Dendritic cell treated with granulocyte-macrophage colony-stimulating factor and Interleukin-4, amounts not matched to agents 40 ng/mL and 50 ng/mL, for 4 days (primary cell): Measurements from ENCODE around the gene ARSI.

Experiments
- H3K27ac Mint-ChIP-seq: one replicate; pipeline ENCODE4 v1.8.0; 2022; ENCODE audit warnings: mild to moderate bottlenecking, mixed read lengths
- H3K27me3 Mint-ChIP-seq: one replicate; pipeline ENCODE4 v1.8.0; 2022; ENCODE audit warnings: mild to moderate bottlenecking, mixed read lengths
- H3K36me3 Mint-ChIP-seq: one replicate; pipeline ENCODE4 v1.8.0; 2022; ENCODE audit warnings: low read depth, mixed read lengths
- H3K4me1 Mint-ChIP-seq: one replicate; pipeline ENCODE4 v1.8.0; 2022; ENCODE audit warnings: low read depth, mixed read lengths
- H3K4me3 Mint-ChIP-seq: one replicate; pipeline ENCODE4 v1.8.0; 2022; ENCODE audit warnings: mild to moderate bottlenecking, moderate library complexity, mixed read lengths
- H3K9me3 Mint-ChIP-seq: one replicate; pipeline ENCODE4 v1.8.0; 2022; ENCODE audit warnings: mixed read lengths
- intact Hi-C: fragments of 100-400 bp; cut with micrococcal nuclease; formaldehyde crosslinking; loops from one replicate; pipeline ENCODE4 v1.15.0; 2022

Gene ARSI

GRCh38 chr5:150288361-150288760 is 14.3 kb downstream of the ARSI start:
- H3K36me3 Mint-ChIP-seq = no peaks in the 10 kb centered on the region
- H3K27ac Mint-ChIP-seq = no peak overlapping the region
- peaks cover 6% of the 10 kb centered on the region for H3K4me1 Mint-ChIP-seq
- intact Hi-C loops = no loop called here
- peaks cover 22% of the 10 kb centered on the region for H3K27me3 Mint-ChIP-seq
- H3K9me3 Mint-ChIP-seq = no peaks in the 10 kb centered on the region
- no peak overlapping the region for H3K4me3 Mint-ChIP-seq

DNA sequence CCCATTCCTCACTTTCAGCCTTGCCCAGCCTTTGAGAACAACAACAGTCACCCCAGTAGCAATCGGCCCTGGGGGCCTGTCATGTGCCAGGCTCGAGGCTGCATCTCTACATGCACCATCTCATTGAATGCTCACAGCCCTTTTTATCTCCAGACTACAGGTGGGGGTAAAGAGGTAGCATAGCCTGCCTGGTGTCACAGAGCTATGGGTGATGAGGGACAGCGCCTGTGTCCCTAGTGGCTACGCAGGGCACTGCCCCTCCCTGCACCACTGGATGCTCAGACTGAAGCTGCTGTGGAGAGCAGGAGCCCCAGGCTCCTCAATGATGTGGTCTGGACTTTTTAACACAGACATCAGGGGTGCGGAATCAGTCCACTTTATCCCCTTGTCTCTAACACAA is 15.9 kb downstream of the ARSI start:
- peaks cover 19% of the 10 kb centered on the region for H3K27me3 Mint-ChIP-seq
- no peak overlapping the region for H3K27ac Mint-ChIP-seq
- no peaks in the 10 kb centered on the region for H3K9me3 Mint-ChIP-seq
- H3K36me3 Mint-ChIP-seq = no peaks in the 10 kb centered on the region
- intact Hi-C loops = no loop called here
- H3K4me1 Mint-ChIP-seq = no peaks in the 10 kb centered on the region
- H3K4me3 Mint-ChIP-seq = no peak overlapping the region

- peaks cover 20% of the 10 kb centered on the region for H3K27me3 Mint-ChIP-seq
- no peaks in the 10 kb centered on the region for H3K9me3 Mint-ChIP-seq
- no peaks in the 10 kb centered on the region for H3K36me3 Mint-ChIP-seq
- no peaks in the 10 kb centered on the region for H3K4me1 Mint-ChIP-seq
- H3K4me3 Mint-ChIP-seq = no peak overlapping the region
- no peak overlapping the region for H3K27ac Mint-ChIP-seq
- intact Hi-C loops = no loop called here
Observed at GRCh38 chr5:150285114-150285513, 17.6 kb downstream of the ARSI start.

GRCh38 chr5:150284311-150284710 is 18.4 kb downstream of the ARSI start:
- peaks cover 12% of the 10 kb centered on the region for H3K27me3 Mint-ChIP-seq
- no peaks in the 10 kb centered on the region for H3K9me3 Mint-ChIP-seq
- H3K36me3 Mint-ChIP-seq = no peaks in the 10 kb centered on the region
- H3K4me1 Mint-ChIP-seq = no peaks in the 10 kb centered on the region
- H3K27ac Mint-ChIP-seq = no peak overlapping the region
- intact Hi-C loops = no loop called here
- no peak overlapping the region for H3K4me3 Mint-ChIP-seq

GRCh38 chr5:150283904-150284303 is 18.8 kb downstream of the ARSI start:
- Mint-ChIP-seq H3K27ac (no peak overlapping the region), H3K4me3 (no peak overlapping the region), H3K4me1 (no peaks in the 10 kb centered on the region), H3K27me3 (peaks cover 10% of the 10 kb centered on the region), H3K9me3 (no peaks in the 10 kb centered on the region), H3K36me3 (no peaks in the 10 kb centered on the region)
- intact Hi-C loops = no loop called here

DNA sequence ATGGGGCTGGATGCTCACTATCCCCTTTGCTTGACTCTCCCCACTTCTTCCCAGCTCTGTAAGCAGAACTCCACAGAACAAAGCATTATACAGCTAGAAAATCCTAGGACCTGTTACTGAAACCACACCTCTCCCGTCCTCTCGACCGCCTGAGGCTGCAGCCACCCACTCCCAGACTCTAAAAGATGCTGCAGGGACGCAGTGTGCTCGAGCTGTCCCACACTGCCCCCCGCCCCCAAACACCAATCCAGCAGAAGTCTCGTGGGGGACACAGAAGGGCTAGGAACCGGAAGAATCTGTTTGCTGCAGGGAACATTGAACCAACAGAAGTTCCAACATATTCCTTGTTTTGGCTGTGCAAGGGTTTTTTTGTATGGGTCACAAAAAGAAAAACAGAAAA is 20.7 kb downstream of the ARSI start:
- Mint-ChIP-seq H3K27me3 (peaks cover 7% of the 10 kb centered on the region), H3K27ac (no peak overlapping the region), H3K4me1 (no peaks in the 10 kb centered on the region), H3K36me3 (no peaks in the 10 kb centered on the region), H3K4me3 (no peak overlapping the region), H3K9me3 (no peaks in the 10 kb centered on the region)
- intact Hi-C loops = no loop called here

DNA sequence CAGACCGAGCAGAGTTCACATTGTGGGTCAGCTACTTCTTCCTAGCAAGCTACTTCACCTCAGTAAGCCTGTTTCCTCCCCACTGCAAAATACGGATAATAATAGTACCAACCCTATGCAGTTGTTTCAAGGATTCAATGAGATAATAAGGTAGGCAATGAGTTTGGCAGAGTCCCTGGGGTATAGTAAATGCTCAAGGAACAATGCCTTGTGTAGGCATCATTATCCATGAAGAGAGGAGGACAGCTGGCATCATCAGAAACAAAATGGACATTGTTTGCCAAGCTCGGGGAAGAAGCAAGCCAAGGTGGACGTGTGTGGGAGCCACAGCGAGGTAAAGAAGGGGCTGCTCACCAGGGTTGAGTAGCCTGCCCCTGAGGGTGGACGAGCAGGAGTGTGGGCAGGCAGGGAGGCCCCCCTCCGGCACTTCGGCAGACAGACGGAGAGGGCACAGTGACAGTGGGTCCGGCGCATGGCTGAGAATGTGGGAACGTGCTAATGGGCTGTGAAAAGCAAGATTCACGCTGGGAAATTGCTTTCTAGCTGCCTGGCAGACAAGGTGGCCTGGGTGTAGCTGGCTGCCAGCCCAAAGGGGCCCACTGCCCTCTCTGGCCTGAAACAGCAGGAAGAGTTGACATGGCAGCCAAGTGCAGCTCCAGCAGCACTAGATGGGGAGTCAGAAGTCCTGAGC is 23.2 kb downstream of the ARSI start:
- intact Hi-C loops = no loop called here
- Mint-ChIP-seq H3K27me3 (peaks cover 9% of the 10 kb centered on the region), H3K27ac (no peak overlapping the region), H3K4me3 (no peak overlapping the region), H3K4me1 (no peaks in the 10 kb centered on the region), H3K36me3 (no peaks in the 10 kb centered on the region), H3K9me3 (no peaks in the 10 kb centered on the region)

DNA sequence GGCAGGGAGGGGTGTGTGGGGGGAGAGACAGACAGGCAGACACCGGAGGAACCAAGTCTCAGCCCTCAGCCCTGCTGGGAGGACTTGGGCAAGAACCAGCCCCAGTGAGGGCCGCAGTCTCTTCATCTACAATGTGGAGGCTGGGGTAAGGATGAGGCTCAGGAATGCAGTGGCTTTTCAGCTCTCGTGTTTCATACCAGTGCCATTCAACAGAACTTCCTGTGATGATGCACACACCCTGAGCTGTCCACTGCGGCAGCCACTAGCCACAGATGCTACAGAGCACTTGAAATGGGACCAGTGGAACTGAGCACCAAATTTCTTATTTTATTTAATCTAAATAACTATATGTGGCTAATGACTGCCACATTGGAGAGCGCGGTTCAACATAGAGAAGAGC is 23.8 kb downstream of the ARSI start:
- Mint-ChIP-seq H3K9me3 (no peaks in the 10 kb centered on the region), H3K36me3 (no peaks in the 10 kb centered on the region), H3K4me1 (no peaks in the 10 kb centered on the region), H3K27ac (no peak overlapping the region), H3K27me3 (peaks cover 9% of the 10 kb centered on the region), H3K4me3 (no peak overlapping the region)
- intact Hi-C loops = no loop called here

DNA sequence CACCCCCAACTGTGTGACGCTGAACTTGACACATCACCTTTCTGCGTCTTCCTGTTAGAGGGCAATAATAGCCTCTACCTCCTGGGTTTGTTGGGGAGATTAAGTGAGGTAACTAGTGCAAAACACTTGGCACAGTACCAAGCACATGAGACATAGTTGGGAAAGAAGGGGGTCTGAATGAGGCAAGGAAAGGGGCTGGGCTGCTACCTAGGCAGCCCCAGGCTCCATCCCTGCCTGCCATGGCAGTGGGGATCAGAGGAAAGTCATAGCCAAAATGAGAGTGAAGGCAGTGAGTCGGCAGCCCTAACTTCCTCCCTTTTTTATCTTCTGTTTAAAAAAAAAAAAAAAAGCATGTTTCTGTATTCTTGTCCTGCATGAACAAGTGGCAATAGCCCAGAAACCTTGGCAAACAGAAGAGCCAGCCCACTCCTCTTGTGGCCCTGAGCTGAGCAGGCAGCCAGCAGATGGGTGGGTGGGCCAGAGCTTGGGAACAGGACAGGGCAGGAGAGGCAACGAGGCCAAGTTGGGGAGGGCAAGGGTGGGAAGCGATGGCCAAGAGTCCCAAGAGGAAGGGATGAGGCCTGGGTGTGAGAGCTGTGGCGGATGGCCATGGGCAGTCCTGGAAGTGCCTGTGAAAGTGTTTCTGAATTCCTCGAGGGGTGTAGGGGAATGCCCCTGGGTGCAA is 24.5 kb downstream of the ARSI start:
- intact Hi-C loops = no loop called here
- no peak overlapping the region for H3K27ac Mint-ChIP-seq

GRCh38 chr5:150277043-150277442 is 25.7 kb downstream of the ARSI start:
- intact Hi-C loops = no loop called here
- Mint-ChIP-seq H3K27me3 (peaks cover 8% of the 10 kb centered on the region), H3K9me3 (no peaks in the 10 kb centered on the region), H3K36me3 (no peaks in the 10 kb centered on the region), H3K27ac (no peak overlapping the region), H3K4me3 (no peak overlapping the region), H3K4me1 (no peaks in the 10 kb centered on the region)

More for the DNA sequence above, 24.5 kb downstream of the ARSI start:
- Mint-ChIP-seq H3K4me3 (no peak overlapping the region), H3K4me1 (no peaks in the 10 kb centered on the region), H3K36me3 (no peaks in the 10 kb centered on the region), H3K27me3 (peaks cover 9% of the 10 kb centered on the region), H3K9me3 (no peaks in the 10 kb centered on the region)

DNA sequence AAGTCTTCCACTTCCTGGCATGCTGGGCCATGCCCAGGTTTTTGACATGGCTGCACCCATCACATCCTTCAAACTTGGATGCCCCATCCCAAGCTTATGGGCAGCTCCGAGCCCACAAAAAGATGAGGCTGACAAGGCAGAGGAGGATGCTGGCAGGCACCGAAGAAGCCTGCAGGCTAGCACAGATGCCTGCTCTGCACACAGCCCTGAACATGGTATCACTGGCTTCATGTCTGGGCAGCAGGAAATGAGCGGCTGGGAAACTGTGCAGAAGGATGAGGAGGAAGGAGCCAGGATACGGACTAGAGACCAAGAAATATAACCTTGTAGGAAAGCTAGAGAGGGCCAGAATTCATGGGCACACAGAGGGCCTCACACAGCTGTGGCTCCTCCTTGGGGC is 27.9 kb downstream of the ARSI start:
- H3K36me3 Mint-ChIP-seq = no peaks in the 10 kb centered on the region
- H3K9me3 Mint-ChIP-seq = no peaks in the 10 kb centered on the region
- no peak overlapping the region for H3K4me3 Mint-ChIP-seq
- H3K4me1 Mint-ChIP-seq = no peaks in the 10 kb centered on the region
- H3K27ac Mint-ChIP-seq = no peak overlapping the region
- peaks cover 2% of the 10 kb centered on the region for H3K27me3 Mint-ChIP-seq
- intact Hi-C loops = no loop called here

- Mint-ChIP-seq H3K36me3 (no peaks in the 10 kb centered on the region), H3K27ac (no peak overlapping the region), H3K27me3 (peaks cover 2% of the 10 kb centered on the region), H3K4me1 (no peaks in the 10 kb centered on the region), H3K4me3 (no peak overlapping the region), H3K9me3 (no peaks in the 10 kb centered on the region)
- intact Hi-C loops = no loop called here
Observed at GRCh38 chr5:150272531-150272930, 30.2 kb downstream of the ARSI start.

DNA sequence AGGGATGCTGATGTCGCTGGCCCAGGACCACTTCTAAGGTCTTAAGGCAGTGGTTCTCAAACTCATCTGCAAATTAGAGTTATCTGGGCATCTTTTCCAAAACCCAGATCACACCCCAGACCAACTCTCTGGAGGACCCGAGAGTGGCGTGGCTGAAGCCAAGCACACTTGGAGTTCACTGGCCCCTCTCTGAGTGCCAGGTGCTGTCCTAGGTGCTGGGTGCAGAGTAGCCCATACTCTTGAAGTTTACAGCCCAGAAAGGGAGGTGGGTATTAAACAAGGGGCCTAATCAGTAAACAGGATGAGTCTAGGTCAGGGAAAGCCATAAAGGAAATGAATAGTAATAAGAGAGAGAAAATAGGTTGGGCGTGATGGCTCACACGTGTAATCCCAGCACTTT is 30.8 kb downstream of the ARSI start:
- Mint-ChIP-seq H3K9me3 (no peaks in the 10 kb centered on the region), H3K27me3 (peaks cover 2% of the 10 kb centered on the region), H3K4me1 (no peaks in the 10 kb centered on the region), H3K4me3 (no peak overlapping the region), H3K36me3 (no peaks in the 10 kb centered on the region), H3K27ac (no peak overlapping the region)
- intact Hi-C loops = no loop called here

DNA sequence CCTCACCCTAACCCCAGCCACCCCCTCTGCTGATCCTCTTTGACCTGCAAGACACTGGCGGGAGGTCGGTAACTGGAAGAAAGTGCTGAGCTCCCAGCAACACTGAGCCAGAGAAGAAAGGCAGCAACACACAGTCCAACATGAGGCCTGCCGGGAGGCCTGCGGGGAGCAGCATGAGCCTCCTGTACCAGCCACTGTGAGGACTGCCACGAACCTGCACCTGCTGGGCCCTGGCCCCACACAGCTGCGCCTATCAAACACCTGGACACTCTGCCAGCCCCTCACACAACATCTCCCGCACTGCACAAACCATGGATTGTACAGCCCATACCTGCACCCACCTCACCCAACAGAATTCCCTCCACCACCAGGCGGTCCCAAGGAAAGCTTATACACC is 31.4 kb downstream of the ARSI start:
- Mint-ChIP-seq H3K36me3 (no peaks in the 10 kb centered on the region), H3K4me1 (no peaks in the 10 kb centered on the region), H3K27ac (no peak overlapping the region), H3K9me3 (no peaks in the 10 kb centered on the region), H3K27me3 (no peaks in the 10 kb centered on the region), H3K4me3 (no peak overlapping the region)
- intact Hi-C loops = no loop called here
